HEK293 (cell line): ENCODE measurements around the gene LRRC23.

ENCODE experiments used
- CTCF ChIA-PET: fragments of 350-600 bp; formaldehyde crosslinking; extraction: SDS; loops from one replicate; lab custom pipeline; 2021; ENCODE audit warnings: antibody characterized with exemption; lab: Yijun Ruan, JAX
- POLR2A ChIA-PET: fragments of 300-600 bp; formaldehyde crosslinking; extraction: SDS; loops from one replicate; lab custom pipeline; 2020; ENCODE audit warnings: antibody characterized with exemption, inconsistent platforms; lab: Yijun Ruan, JAX
- H3K27ac ChIP-seq: fragments of 200-500 bp; sonication (Bioruptor generic); 2 replicates; pipeline ENCODE4 v1.5.1; 2014; ENCODE audit warnings: low read depth, low read length, control low read depth, inconsistent platforms; ENCODE audit errors: extremely low read depth
- H3K36me3 ChIP-seq, 2 experiments: fragments of 200-500 bp in 1 of 2; sonication (Bioruptor generic) in 1 of 2; 1 replicate in 1 of 2; 2 replicates in 1 of 2; pipeline ENCODE4 v1.5.1; 2014 to 2017; ENCODE audit warnings: inconsistent platforms in 2 of 2, low read length in 2 of 2; ENCODE audit not compliant: control insufficient read depth in 2 of 2, insufficient read depth in 1 of 2
- H3K4me1 ChIP-seq: fragments of 200-500 bp; sonication (Bioruptor generic); 2 replicates; pipeline ENCODE4 v1.5.1; 2014; ENCODE audit warnings: mild to moderate bottlenecking, low read length, inconsistent platforms; ENCODE audit not compliant: control insufficient read depth, insufficient read depth
- H3K4me3 ChIP-seq: 2 replicates; pipeline ENCODE4 v1.5.1; 2011; ENCODE audit warnings: low read depth, mild to moderate bottlenecking, control low read depth, low read length, moderate library complexity
- H3K9me3 ChIP-seq: fragments of 200-500 bp; sonication (Bioruptor generic); 2 replicates; pipeline ENCODE4 v1.5.1; 2014; ENCODE audit warnings: low read depth, low read length, inconsistent platforms; ENCODE audit not compliant: control insufficient read depth, insufficient read depth
- HIC1 ChIP-seq: fragments of 450-650 bp; formaldehyde crosslinking; IDR thresholded peaks from 2 replicates; pipeline ENCODE4 v1.5.1; 2016; ENCODE audit warnings: missing biosample characterization, missing genetic modification characterization
- HOXD13 ChIP-seq: sonication (generic); formaldehyde crosslinking; IDR thresholded peaks from 2 replicates; pipeline ENCODE4 v1.8.0; 2022; ENCODE audit warnings: missing genetic modification reagents, borderline replicate concordance
- KLF1 ChIP-seq: fragments of 450-650 bp; formaldehyde crosslinking; IDR thresholded peaks from 2 replicates; pipeline ENCODE4 v1.5.1; 2016; ENCODE audit warnings: missing biosample characterization, missing genetic modification characterization
- SETDB1 ChIP-seq: IDR thresholded peaks from one replicate; pipeline ENCODE4 v1.6.1; 2017; ENCODE audit warnings: mild to moderate bottlenecking, low read length, moderate library complexity, mixed read lengths; ENCODE audit not compliant: insufficient read length
- ZBTB20 ChIP-seq: fragments of 450-650 bp; formaldehyde crosslinking; IDR thresholded peaks from 2 replicates; pipeline ENCODE4 v1.5.1; 2016; ENCODE audit warnings: missing biosample characterization, missing genetic modification characterization
- ZFHX2 ChIP-seq: fragments of 450-650 bp; formaldehyde crosslinking; conservative IDR thresholded peaks from 2 replicates; pipeline ENCODE4 v1.5.1; 2016; ENCODE audit warnings: missing biosample characterization, missing genetic modification characterization
- ZIC2 ChIP-seq: fragments of 450-650 bp; formaldehyde crosslinking; IDR thresholded peaks from 2 replicates; pipeline ENCODE4 v1.5.1; 2016; ENCODE audit warnings: missing biosample characterization, missing genetic modification characterization
- ZNF138 ChIP-seq: fragments of 450-650 bp; formaldehyde crosslinking; IDR thresholded peaks from 2 replicates; pipeline ENCODE4 v1.5.1; 2016; ENCODE audit warnings: missing biosample characterization, missing genetic modification characterization, borderline replicate concordance
- ZNF148 ChIP-seq: fragments of 450-650 bp; formaldehyde crosslinking; IDR thresholded peaks from 2 replicates; pipeline ENCODE4 v1.5.0; 2017; ENCODE audit warnings: missing biosample characterization, missing genetic modification characterization, borderline replicate concordance
- ZNF274 ChIP-seq, 2 experiments: fragments of 200-500 bp in 1 of 2; fragments of 450-650 bp in 1 of 2; sonication (Bioruptor generic) in 1 of 2; formaldehyde crosslinking in 1 of 2; IDR thresholded peaks; 2 replicates each; pipeline versions ENCODE4 v1.5.1 to v1.6.1; 2014 to 2016; ENCODE audit warnings: borderline replicate concordance in 1 of 2, inconsistent platforms in 1 of 2, low read length in 1 of 2, missing biosample characterization in 1 of 2, missing genetic modification characterization in 1 of 2
- ZNF335 ChIP-seq: fragments of 450-650 bp; formaldehyde crosslinking; conservative IDR thresholded peaks from 2 replicates; pipeline ENCODE4 v1.5.1; 2016; ENCODE audit warnings: missing biosample characterization, missing genetic modification characterization
- ZNF37A ChIP-seq: fragments of 450-650 bp; IDR thresholded peaks from 2 replicates; pipeline ENCODE4 v1.5.1; 2018; ENCODE audit warnings: missing biosample characterization, missing genetic modification characterization
- ZNF449 ChIP-seq: fragments of 450-650 bp; formaldehyde crosslinking; IDR thresholded peaks from 2 replicates; pipeline ENCODE4 v1.5.1; 2017; ENCODE audit warnings: missing biosample characterization, mild to moderate bottlenecking, missing genetic modification characterization, moderate library complexity
- ZNF501 ChIP-seq: fragments of 450-650 bp; formaldehyde crosslinking; IDR thresholded peaks from 2 replicates; pipeline ENCODE4 v1.5.1; 2016; ENCODE audit warnings: missing biosample characterization, missing genetic modification characterization
- ZNF654 ChIP-seq: fragments of 450-650 bp; formaldehyde crosslinking; IDR thresholded peaks from 2 replicates; pipeline ENCODE4 v1.5.1; 2016; ENCODE audit warnings: low read depth, missing biosample characterization, missing genetic modification characterization
- ZNF792 ChIP-seq: fragments of 450-650 bp; formaldehyde crosslinking; IDR thresholded peaks from 2 replicates; pipeline ENCODE4 v1.5.1; 2016; ENCODE audit warnings: missing biosample characterization, missing genetic modification characterization
- ZSCAN16 ChIP-seq: fragments of 450-650 bp; formaldehyde crosslinking; IDR thresholded peaks from 2 replicates; pipeline ENCODE4 v1.5.1; 2016; ENCODE audit warnings: missing biosample characterization, missing genetic modification characterization
- TF ChIP-seq, protein P1 (sequence below): fragments of 450-650 bp; formaldehyde crosslinking; IDR thresholded peaks from 2 replicates; pipeline ENCODE4 v1.5.1; 2016; ENCODE audit warnings: missing biosample characterization, missing genetic modification characterization
- TF ChIP-seq, protein P2 (sequence below): fragments of 450-650 bp; formaldehyde crosslinking; IDR thresholded peaks from 2 replicates; pipeline ENCODE4 v1.5.1; 2016; ENCODE audit warnings: missing biosample characterization, missing genetic modification characterization
- TF ChIP-seq, protein P3 (sequence below): fragments of 450-650 bp; formaldehyde crosslinking; IDR thresholded peaks from 2 replicates; pipeline ENCODE4 v1.5.1; 2016; ENCODE audit warnings: missing biosample characterization, missing genetic modification characterization
- TF ChIP-seq, protein P4 (sequence below): fragments of 450-650 bp; formaldehyde crosslinking; IDR thresholded peaks from 2 replicates; pipeline ENCODE4 v1.5.1; 2016; ENCODE audit warnings: missing biosample characterization, missing genetic modification characterization

The LRRC23 gene

DNA sequence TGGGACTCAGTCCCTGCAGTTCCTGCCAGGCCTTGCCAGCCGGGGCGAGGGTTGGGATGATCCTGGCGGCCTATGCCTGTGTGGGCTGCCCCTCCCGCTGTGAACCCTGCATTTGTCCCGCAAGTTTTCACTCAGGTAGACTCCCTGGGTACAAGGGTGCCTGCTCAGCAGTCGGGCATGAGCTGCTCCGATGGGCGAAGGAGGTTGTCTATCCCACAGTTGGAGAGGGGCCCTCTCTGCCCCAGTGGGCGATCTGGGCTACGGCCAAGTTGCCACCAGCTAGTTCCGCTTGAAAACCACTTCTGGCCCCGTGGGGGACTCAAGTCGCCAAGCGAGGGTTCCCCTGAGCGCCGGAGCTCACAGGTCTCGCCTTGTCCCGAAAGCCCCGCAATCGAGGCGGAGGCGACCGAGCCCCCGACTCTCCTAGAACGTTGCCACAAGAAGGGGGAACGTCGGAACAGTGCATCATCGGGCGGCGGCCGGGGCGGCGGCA is 37.7 kb upstream of the LRRC23 start:
- no peaks in the 10 kb centered on the region for H3K9me3 ChIP-seq
- CTCF ChIA-PET = interaction anchor here (0.9 to 1.5 kb wide), 6 partner anchors 16 to 114 kb away, joined by 3 to 6 read pairs (median 3); partner anchors contain the start of genes CDCA3 and MLF2
- H3K36me3 ChIP-seq = peaks cover 11 to 79% of the 10 kb centered on the region in 2 experiments
- POLR2A ChIA-PET = interaction anchor here (0.7 to 7.6 kb wide), 18 partner anchors 13 to 356 kb away, joined by 3 to 183 read pairs (median 8); partner anchors contain the start of genes C12orf57, CDCA3, COPS7A and LRRC23
- H3K27ac ChIP-seq = no peak overlapping the region
- H3K4me1 ChIP-seq = peaks cover 6% of the 10 kb centered on the region
- H3K4me3 ChIP-seq = peak overlapping the region; percentile 87
- TF ChIP-seq ZNF148 (tag by site-specific recombination) = no peak
- TF ChIP-seq SETDB1 = no peak
- 0 out of 2 replicates have a peak, but pooled peaks have one; percentile 41 for TF ChIP-seq ZNF501 (tag by site-specific recombination)
- TF ChIP-seq, protein P1, sequence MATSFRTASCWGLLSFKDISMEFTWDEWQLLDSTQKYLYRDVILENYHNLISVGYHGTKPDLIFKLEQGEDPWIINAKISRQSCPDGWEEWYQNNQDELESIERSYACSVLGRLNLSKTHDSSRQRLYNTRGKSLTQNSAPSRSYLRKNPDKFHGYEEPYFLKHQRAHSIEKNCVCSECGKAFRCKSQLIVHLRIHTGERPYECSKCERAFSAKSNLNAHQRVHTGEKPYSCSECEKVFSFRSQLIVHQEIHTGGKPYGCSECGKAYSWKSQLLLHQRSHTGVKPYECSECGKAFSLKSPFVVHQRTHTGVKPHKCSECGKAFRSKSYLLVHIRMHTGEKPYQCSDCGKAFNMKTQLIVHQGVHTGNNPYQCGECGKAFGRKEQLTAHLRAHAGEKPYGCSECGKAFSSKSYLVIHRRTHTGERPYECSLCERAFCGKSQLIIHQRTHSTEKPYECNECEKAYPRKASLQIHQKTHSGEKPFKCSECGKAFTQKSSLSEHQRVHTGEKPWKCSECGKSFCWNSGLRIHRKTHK (tag by site-specific recombination) = no peak
- no peak for TF ChIP-seq ZNF449 (tag by site-specific recombination)
- no peak for TF ChIP-seq ZSCAN16 (tag by site-specific recombination)
- peak; percentile 90 for TF ChIP-seq ZIC2 (tag by site-specific recombination)
- TF ChIP-seq, protein P2, sequence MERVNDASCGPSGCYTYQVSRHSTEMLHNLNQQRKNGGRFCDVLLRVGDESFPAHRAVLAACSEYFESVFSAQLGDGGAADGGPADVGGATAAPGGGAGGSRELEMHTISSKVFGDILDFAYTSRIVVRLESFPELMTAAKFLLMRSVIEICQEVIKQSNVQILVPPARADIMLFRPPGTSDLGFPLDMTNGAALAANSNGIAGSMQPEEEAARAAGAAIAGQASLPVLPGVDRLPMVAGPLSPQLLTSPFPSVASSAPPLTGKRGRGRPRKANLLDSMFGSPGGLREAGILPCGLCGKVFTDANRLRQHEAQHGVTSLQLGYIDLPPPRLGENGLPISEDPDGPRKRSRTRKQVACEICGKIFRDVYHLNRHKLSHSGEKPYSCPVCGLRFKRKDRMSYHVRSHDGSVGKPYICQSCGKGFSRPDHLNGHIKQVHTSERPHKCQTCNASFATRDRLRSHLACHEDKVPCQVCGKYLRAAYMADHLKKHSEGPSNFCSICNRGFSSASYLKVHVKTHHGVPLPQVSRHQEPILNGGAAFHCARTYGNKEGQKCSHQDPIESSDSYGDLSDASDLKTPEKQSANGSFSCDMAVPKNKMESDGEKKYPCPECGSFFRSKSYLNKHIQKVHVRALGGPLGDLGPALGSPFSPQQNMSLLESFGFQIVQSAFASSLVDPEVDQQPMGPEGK (tag by site-specific recombination) = peak; percentile 83
- TF ChIP-seq ZNF792 (tag by site-specific recombination) = no peak
- peak; percentile 71 for TF ChIP-seq ZFHX2 (tag by site-specific recombination)
- peak; percentile 83 for TF ChIP-seq HIC1 (tag by site-specific recombination)
- TF ChIP-seq KLF1 = 0 out of 2 replicates have a peak, but pooled peaks have one; percentile 12
- TF ChIP-seq, protein P3, sequence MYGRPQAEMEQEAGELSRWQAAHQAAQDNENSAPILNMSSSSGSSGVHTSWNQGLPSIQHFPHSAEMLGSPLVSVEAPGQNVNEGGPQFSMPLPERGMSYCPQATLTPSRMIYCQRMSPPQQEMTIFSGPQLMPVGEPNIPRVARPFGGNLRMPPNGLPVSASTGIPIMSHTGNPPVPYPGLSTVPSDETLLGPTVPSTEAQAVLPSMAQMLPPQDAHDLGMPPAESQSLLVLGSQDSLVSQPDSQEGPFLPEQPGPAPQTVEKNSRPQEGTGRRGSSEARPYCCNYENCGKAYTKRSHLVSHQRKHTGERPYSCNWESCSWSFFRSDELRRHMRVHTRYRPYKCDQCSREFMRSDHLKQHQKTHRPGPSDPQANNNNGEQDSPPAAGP (tag by site-specific recombination) = no peak
- no peak for TF ChIP-seq ZNF274 (IDR thresholded peaks at IDR 0.05; ENCODE audit: low read length)
- no peak for TF ChIP-seq ZNF274 (tag by site-specific recombination; IDR thresholded peaks at IDR 0.05; ENCODE audit: borderline replicate concordance)
- TF ChIP-seq ZNF37A (tag by site-specific recombination) = no peak
- TF ChIP-seq, protein P4, sequence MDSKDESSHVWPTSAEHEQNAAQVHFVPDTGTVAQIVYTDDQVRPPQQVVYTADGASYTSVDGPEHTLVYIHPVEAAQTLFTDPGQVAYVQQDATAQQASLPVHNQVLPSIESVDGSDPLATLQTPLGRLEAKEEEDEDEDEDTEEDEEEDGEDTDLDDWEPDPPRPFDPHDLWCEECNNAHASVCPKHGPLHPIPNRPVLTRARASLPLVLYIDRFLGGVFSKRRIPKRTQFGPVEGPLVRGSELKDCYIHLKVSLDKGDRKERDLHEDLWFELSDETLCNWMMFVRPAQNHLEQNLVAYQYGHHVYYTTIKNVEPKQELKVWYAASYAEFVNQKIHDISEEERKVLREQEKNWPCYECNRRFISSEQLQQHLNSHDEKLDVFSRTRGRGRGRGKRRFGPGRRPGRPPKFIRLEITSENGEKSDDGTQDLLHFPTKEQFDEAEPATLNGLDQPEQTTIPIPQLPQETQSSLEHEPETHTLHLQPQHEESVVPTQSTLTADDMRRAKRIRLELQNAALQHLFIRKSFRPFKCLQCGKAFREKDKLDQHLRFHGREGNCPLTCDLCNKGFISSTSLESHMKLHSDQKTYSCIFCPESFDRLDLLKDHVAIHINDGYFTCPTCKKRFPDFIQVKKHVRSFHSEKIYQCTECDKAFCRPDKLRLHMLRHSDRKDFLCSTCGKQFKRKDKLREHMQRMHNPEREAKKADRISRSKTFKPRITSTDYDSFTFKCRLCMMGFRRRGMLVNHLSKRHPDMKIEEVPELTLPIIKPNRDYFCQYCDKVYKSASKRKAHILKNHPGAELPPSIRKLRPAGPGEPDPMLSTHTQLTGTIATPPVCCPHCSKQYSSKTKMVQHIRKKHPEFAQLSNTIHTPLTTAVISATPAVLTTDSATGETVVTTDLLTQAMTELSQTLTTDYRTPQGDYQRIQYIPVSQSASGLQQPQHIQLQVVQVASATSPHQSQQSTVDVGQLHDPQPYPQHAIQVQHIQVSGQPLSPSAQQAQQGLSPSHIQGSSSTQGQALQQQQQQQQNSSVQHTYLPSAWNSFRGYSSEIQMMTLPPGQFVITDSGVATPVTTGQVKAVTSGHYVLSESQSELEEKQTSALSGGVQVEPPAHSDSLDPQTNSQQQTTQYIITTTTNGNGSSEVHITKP = 0 out of 2 replicates have a peak, but pooled peaks have one; percentile 30
- no peak for TF ChIP-seq ZNF654 (tag by site-specific recombination)
- peak; percentile 75 for TF ChIP-seq ZBTB20
- TF ChIP-seq ZNF138 (tag by site-specific recombination) = no peak
- TF ChIP-seq ZNF335 (tag by site-specific recombination) = peak; percentile 92
- TF ChIP-seq HOXD13 = no peak
